ENCODE data around the gene PLPP2. TPM values are rescaled to one million over a fixed set of nuclear protein-coding genes. Genes with fewer than 3 reads are reported as not detected.
"Not testable (repeated sequence)": the region's sequence is repeated elsewhere in the genome, so short reads cannot be mapped to it uniquely, and the experiment has no call there.

The PLPP2 gene
- total RNA-seq, 1 donor from 2014 or later: 8.0 TPM

DNA sequence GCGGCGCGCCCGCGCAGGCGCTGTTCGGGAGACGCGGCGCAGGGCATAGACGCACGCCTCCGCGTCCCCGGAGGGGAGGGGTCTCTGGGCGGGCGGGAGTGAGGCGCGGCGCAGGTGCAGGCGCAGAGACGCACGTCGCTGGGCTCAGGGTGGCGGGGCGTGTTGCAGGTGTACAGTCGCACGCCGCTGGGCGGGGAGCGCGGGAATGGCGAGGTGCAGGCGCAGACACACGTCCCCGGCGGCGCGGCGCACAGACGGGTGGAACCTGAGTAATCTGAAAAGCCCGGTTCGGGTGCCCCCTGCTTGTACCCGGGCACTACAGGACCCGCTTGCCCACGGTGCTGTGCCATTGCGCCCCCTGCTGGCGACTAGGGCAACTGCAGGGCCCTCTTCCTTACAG lies 44.7 kb downstream of the PLPP2 start:
- Mint-ChIP-seq H3K4me3 (no peak overlapping the region), H3K9me3 (peaks cover 5% of the 10 kb centered on the region), H3K27ac (no peak overlapping the region), H3K27me3 (ENCODE audit: low read depth) (no peaks in the 10 kb centered on the region), H3K36me3 (no peaks in the 10 kb centered on the region), H3K4me1 (no peaks in the 10 kb centered on the region)
- TF ChIP-seq CTCF (IDR thresholded peaks at IDR 0.05; ENCODE audit: unreplicated experiment): no peak
- DNase-seq (ENCODE audit: low spot score in 2 of 2, unreplicated experiment in 2 of 2): peak in 1 of 2 experiments; percentile 39

- H3K27me3 Mint-ChIP-seq (ENCODE audit: low read depth); H3K27ac Mint-ChIP-seq; DNase-seq (ENCODE audit: low spot score in 2 of 2, unreplicated experiment in 2 of 2); H3K36me3 Mint-ChIP-seq; H3K4me1 Mint-ChIP-seq; H3K9me3 Mint-ChIP-seq: not testable (repeated sequence)
- peak overlapping the region; percentile 51 for H3K4me3 Mint-ChIP-seq
These were observed 45.3 kb downstream of the PLPP2 start for GRCh38 chr19:245900-246299.

GRCh38 chr19:245457-245856 lies 45.7 kb downstream of the PLPP2 start:
- no peak overlapping the region for H3K4me3 Mint-ChIP-seq
- H3K27ac Mint-ChIP-seq: no peak overlapping the region
- DNase-seq (ENCODE audit: low spot score in 2 of 2, unreplicated experiment in 2 of 2): no peak
- no peaks in the 10 kb centered on the region for H3K36me3 Mint-ChIP-seq
- no peak for TF ChIP-seq CTCF (IDR thresholded peaks at IDR 0.05; ENCODE audit: unreplicated experiment)
- no peaks in the 10 kb centered on the region for H3K4me1 Mint-ChIP-seq
- H3K9me3 Mint-ChIP-seq: peaks cover 5% of the 10 kb centered on the region
- H3K27me3 Mint-ChIP-seq (ENCODE audit: low read depth): no peaks in the 10 kb centered on the region

Other genes starting within 250 kb of the PLPP2 start
- gene OR4F17, start 184.3 kb downstream of the PLPP2 start, total RNA-seq: not detected in 3 replicates
- 47.1 to 50.5 TPM (median 47.6 TPM) in 3 replicates for gene MIER2, start 53.4 kb upstream of the PLPP2 start, total RNA-seq
- 7.8 to 8.1 TPM (median 7.9 TPM) in 3 replicates for gene C2CD4C, start 117.7 kb upstream of the PLPP2 start, total RNA-seq
- gene SHC2, start 169.6 kb upstream of the PLPP2 start, total RNA-seq: 85.1 to 91.0 TPM (median 86.4 TPM) in 3 replicates
- gene MADCAM1, start 205.1 kb upstream of the PLPP2 start, total RNA-seq: 0.75 to 1.1 TPM (median 0.98 TPM) in 3 replicates
- 30.8 to 32.4 TPM (median 32.3 TPM) in 3 replicates for gene TPGS1, start 216.1 kb upstream of the PLPP2 start, total RNA-seq
- 98.1 to 106 TPM (median 99.5 TPM) in 3 replicates for gene CDC34, start 240.4 kb upstream of the PLPP2 start, total RNA-seq

Data from mesothelial cell of epicardium (in vitro differentiated cells).